Activated CD4-positive, alpha-beta T cell treated with anti-CD3 and anti-CD28 coated beads for 1 hour (primary cell): Measurements from ENCODE around the gene CTNNBIP1.
"Not testable (repeated sequence)": the region's sequence is repeated elsewhere in the genome, so short reads cannot be mapped to it uniquely, and the experiment has no call there.

Experiments
- DNase-seq: peaks from one replicate; pipeline ENCODE4 v3.0.0-alpha.2; 2020

The CTNNBIP1 gene

DNA sequence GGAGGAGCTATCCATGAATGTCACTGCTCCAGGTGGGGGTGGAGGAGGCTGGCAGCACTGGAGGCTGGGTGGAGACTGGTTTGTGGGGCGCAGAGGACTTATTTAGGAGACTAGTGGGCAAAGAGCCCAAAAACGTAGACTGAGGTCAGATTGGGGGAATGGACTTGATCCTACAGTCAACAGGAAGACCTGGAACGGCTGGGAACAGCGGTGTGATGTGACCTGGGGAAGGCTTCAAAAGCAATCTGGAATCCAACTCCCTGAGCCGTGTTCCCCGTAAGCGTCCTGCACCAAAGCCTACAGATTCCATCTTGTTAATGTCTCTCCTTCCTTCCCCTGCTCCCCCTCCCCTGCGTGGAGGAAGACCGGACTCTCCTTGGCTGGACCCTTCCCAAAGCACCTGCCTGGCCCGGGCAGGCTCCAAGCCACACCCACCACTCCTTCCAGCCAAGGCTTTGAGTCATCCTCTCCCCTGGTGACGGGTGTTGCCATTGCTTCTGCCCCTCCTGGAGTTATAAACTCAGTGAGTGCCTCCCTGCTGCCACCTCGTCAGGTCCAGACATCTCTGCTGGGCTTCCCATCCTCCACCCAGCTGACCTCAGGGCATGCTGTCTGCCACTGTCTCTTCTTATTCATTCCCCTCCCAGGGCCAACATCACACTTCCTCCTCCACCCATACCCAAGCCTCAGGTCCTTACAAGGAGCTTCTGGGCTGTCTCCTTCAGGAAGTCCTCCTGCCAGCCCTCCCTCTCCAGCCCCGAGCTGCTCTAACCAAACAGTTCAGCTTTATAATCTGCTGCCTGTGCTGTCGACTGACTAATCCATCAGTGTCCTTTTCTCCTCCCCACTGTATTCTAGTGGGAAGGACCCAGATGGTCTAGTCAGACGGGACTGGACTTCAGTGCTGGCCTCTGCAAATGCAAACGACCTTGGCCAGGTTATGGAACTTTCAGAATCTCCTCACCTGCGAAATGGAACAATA, 84.7 kb downstream of the CTNNBIP1 start:
- DNase-seq: peak; percentile 36

DNA sequence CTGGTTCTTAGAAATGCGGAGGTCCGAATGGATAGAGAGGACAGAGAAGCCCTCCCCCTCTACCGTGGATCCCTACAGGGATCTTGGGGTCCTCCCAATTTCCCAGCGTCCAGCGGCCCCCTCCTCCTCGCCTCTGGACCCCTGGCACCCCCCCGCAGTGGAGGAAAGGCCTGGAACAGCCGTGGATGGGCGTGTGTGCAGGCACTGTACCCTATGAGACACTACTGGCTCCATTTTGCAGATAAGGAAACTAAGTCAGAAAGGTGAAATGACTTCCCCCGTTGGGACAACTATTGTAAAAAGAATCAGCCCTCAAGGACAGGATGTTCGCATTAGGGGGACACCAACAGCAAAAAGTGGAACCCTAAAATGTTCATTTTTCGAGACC, 85.4 kb downstream of the CTNNBIP1 start:
- no peak for DNase-seq

DNA sequence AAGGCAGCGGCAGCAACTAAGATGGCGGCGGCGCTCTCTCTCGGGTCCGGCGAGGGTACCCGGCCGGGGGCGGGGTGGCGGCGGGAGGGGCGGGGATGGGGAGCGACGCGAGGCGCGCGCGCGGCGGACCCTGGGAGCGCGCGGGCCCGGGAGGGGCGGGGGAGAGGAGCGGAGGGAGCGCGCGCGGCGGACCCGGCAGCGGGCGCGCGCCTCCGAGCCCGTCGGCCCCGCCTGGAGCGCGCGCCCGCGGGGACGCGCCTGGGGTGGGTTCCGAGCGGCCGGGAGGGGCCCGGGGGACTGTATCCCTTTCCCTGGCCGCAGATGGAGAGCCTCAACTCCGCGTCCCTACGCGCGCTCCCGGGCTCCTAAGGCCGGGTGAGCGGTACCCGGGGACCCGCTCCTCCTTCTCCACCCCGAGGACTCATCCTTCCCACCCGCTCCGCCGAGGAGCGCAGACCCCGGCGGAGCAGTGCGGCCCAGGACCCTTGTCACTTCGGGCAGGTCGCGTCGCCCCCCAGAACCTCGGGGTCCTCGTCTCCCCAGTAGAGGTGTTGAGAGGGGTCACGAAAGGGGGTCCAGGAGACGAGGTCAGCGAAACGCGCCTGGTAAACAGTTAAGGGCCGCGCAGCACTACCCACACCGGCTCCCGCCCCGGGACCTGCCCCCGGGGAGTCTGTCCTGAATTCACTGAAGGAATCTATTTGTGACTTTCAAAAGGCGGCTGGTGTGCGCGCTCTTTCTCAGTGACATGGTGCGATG, 85.9 kb downstream of the CTNNBIP1 start, which contains the start of gene CLSTN1:
CLSTN1 (minus strand) TSS at position 23 of the 759 bp plus-strand sequence. CDS start 232 bp downstream, outside the sequence.
- DNase-seq: peak; percentile 83

DNA sequence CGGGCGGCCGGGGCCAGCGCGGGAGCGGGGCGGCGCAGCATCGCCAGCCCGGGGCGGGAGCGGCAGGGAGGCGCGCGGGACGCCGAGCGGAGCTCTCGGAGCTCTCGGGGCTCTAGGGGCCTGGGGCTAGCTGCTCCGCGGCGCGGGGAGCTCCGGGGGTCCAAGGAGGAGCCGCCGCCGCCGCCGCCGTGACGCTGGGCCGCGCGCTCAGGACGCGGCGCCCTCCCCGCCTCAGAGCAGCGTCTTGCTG, 86.5 kb downstream of the CTNNBIP1 start:
- no peak for DNase-seq

DNA sequence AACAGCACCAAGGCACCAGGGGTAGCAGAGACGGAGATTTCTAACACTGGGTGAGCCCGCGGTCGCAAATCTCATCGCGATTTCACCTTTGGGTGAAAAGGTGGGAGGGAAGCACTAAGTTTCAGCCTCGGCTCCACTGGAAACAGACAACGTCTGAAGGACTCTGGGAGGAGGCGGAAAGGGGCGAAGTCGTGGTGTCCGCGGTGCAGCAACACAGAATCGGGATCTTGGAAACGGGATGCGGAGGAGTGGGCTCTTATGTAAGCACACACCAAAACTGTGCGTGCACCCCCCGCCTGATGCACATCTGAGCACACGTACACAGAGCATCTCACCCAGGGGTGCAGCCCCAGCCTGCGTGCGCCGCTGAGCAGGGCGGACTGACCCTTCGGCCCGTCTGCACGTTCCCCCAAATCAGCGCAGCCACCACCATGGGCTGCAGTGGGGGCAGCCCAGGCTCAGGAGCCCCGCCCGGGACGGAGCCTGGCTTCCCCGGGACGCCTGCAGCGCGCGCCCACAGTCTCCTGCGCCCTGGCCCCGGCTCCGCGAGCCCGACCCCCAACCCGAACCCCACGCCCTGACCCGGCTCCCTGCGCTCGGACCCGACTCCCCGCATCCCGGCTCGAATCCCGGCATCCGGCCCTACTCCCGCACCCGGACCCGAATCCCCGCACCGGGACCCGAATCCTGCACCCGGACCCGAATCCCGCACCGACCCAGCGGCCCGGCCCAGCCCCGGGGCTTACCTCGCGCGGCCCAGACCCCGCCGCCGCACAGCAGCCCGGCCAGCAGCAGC, 87.0 kb downstream of the CTNNBIP1 start:
- DNase-seq: no peak

DNA sequence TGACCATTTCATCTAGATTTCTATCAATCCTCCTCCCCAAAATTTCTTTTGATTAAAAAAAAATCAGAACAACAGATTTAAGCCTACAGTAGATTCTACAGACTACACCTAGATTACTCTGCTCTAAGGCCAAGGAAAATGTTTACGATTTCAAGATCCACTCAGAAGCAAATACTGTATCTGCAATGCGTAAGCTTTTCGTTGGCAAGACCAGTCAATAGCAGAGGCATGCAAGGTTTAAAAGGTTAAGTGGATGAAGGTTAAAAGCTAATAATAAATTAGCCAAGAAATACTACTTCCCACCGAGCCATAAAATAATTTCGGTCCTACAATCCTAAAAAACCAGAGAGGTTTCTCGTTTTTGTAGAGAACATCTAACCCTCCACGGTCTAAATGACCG, 87.6 kb downstream of the CTNNBIP1 start:
- no peak for DNase-seq

DNA sequence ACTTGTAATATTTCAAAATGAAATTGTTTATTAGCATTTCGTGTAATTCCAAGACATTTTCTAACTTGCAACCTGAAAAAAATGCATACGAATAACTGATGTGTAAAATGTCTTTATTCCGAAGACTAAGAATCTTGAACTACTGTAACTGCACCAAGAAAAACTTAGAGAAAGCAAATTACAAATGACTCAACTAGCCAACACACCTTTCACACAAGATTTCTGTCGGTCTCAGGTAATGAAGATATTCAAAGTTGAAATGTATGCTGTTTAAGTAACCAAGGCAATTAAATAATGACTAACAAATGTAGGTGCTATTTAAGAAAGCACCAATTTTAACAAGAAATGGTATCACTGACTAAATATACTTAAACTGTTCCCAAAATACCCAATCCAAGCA, 88.4 kb downstream of the CTNNBIP1 start:
- DNase-seq: no peak

DNA sequence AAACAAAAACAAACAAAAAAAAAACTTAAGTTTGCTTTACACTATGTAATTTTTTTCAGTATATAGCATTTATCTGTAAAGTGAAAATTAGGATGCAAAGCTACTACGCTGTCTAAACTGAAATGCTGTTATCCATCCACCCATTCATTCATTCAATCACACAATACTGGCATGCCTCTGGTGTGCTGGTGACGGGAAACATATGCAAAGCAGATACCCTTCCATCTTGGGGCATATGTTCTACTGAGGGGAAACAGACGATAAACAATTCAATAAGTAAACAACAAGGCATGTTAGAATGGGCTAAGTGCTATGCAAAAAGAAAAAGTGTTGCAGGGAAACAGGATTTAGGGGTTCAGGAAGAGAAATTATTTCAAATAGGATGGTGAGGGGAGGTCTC, 89.5 kb downstream of the CTNNBIP1 start:
- DNase-seq: no peak

DNA sequence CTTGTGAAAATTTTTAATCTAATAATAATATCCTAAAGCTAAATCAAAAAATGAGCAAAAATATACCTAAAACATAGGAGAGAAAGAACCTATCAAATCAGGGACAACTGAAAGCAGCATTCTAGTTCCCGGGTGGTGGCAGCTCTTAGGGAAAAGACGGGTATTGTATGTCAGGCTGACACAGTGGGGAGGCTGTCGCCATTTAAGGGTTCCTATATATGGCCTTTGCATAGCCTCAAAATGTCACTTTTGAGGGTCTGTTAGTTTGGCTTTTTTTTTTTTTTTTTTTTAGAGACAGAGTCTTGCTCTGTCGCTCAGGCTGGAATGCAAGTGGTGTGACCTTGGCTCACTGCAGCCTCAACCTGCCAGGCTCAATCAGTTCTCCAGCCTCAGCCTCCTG, 92.3 kb downstream of the CTNNBIP1 start:
- no peak for DNase-seq

DNA sequence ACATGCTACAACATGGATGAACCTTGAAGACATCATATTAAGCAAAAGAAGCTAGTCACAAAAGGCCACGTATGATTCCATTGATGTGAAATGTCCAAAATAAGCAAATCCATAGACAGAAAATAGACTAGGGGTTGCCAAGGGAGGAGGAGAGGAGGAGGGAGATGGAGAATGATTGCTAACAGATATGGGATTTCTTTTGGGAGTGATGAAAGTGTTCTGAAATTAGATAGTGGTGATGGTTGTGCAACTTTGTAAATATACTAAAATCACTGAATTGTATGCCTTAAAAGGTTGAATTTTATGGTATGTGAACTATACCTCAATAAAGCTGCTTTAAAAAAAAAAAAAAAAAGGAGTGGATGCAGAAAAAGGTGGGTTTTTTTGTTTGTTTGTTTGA, 93.9 kb downstream of the CTNNBIP1 start:
- no peak for DNase-seq

DNA sequence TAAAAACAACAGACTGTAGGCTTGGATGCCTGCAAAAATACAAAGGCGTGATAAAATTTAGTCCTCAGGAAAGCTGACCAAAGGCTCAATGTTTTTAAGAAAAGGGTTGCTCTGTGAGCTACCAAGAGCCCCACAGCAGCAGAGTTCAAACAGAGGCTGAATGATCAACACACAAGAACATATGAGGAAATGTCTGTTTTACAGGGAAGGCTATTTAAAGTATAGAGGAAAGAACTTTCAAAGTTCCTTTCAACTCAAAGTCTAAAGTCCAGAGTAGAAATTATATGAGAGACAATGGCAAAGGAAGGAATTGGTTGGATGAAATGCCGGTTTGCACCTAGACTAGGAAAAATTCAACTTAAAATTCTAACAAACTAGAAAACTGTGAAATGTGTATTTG, 94.9 kb downstream of the CTNNBIP1 start:
- no peak for DNase-seq

DNA sequence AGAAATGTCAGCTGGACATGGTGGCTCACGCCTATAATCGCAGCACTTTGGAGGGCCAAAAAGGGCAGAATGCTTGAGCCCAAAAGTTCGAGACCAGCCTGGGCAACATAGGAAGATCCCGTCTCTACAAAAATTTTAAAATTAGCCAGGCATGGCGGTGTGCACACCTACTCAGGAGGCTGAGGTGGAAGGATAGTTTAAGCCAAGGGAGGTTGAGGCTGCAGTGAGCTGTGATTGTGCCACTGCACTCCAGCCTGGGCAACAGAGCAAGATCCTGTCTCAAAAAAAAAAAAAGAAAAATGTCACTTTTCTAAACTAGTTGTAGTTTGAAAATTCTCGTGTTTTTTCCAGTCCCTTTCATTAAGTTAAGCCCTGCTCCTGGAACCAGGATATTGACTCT, 95.5 kb downstream of the CTNNBIP1 start:
- DNase-seq: no peak

DNA sequence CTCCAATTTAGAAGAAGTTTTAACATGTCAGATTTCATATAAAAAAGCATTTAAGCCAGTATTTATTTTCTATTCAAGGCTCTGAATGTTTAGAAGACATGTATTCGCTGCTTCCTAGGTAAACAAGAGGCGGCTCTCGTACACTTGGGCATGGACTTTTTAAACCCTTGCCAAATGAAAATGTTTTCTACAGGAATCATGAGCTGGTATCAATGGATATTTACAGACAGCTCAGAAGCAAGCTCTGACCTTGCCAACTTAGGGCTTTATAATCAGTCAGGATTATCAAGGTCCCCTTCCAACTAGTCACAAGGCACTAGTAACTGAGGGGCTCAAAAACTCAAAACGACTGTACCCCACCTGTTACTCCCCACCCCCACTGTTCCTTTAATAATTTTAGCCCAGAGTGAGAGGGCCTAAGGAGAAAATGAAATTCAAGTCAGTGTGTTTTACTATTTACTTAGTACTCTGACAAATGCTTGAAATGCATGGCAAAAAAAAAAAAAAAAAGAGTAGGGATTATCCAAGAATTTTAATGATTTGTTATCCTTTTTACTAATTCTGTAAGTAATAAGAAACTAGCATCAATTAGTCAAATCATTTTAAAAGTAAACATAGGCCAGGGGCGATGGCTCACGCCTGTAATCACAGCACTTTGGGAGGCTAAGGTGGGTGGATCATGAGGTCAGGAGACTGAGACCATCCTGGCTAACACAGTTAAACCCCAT, 98.7 kb downstream of the CTNNBIP1 start:
- DNase-seq: no peak

DNA sequence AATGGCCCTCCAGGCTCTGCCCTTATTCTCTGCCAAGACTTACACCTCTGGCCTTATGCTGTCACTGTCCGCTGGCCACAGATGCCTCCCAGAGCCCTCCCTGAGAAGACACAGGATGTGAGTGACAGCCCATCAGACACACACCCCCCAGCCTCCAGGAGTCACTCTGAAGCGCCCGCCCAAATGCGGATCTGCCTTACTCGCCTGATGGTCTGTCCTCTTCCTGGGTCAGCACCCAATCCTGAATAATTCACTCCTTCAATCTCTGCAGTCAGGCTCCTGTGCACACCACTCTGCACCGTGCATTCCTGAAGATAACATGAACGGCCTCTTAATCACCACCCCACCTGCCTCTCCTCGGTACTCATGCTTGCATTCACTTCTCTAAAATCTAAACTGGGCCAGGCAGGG, 101.0 kb downstream of the CTNNBIP1 start:
- no peak for DNase-seq

DNA sequence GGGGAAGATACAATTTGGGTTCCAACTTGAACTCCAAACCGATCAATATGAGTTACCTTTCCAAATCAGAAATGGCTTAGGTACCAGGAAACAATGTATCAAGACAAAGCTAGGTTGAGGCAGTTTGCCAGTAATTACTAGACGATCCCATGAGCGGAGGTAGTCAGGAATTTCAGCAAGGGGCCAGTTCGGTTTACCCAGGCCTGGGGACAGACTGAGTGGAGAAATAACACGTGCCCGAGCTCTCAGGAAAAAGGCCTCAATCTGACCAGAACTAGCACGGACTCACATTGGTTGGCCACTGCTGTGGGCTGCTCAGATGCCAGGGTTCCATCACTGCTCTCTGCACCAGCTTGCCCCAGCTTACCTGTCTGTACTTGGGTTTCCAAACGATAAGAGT, 101.6 kb downstream of the CTNNBIP1 start:
- no peak for DNase-seq

DNA sequence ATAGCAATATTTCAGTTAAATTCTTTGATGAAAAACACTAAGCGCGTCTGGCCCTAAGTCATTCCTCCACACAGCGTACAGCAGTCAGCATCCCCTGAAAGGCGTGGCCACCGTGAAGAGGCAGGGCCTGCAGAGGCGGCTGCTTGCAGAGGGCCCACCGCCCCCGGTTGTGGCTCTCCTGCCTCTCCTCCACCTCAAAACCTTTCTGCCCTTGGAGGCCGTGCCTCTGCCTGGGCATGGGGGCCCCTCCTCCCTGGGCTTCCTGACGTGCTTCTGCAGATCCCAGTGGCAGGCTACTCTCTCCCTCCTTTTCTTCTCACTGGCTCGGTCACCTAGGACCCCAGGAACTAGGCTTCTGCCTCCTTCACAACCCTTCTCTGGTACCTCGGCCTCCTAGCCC, 102.5 kb downstream of the CTNNBIP1 start:
- DNase-seq: no peak

DNA sequence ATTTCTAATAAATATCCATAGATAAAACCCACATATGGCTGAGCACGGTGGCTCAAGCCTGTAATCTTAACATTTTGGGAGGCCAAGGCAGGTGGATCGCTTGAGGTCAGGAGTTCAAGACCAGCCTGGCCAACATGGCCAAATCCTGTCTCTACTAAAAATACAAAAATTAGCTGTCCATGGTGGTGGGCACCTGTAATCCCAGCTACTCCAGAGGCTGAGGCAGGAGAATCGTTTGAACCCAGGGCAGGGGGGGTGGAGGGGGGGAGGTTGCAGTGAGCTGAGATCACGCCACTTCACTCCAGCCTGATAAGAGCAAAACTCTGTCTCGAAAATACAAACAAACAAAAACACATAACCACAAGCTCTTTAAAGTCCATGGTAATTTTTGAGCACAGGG, 104.1 kb downstream of the CTNNBIP1 start:
- not testable (repeated sequence) for DNase-seq

DNA sequence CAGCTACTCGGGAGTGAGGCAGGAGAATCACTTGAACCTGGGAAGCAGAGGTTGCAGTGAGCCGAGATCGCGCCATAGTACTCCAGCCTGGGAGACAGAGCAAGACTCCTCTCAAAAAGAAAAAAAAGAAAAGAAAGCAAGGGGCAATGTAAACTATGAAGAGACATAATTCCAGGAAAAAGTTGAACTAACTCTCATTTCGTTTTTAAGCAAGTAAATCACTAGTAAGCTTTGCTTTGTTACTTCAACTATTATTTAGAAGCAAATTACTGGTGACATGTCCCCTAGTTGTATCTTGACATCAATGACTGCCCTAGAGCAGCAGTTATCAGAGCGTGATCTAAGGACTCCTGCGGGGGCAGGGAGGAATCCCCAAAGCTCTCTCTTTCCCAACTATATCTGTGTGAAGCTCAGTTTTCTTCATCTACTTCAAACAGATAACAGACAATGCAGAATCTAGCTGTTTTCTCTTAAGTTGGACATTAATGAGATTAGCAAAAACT, 105.0 kb downstream of the CTNNBIP1 start:
- no peak for DNase-seq

DNA sequence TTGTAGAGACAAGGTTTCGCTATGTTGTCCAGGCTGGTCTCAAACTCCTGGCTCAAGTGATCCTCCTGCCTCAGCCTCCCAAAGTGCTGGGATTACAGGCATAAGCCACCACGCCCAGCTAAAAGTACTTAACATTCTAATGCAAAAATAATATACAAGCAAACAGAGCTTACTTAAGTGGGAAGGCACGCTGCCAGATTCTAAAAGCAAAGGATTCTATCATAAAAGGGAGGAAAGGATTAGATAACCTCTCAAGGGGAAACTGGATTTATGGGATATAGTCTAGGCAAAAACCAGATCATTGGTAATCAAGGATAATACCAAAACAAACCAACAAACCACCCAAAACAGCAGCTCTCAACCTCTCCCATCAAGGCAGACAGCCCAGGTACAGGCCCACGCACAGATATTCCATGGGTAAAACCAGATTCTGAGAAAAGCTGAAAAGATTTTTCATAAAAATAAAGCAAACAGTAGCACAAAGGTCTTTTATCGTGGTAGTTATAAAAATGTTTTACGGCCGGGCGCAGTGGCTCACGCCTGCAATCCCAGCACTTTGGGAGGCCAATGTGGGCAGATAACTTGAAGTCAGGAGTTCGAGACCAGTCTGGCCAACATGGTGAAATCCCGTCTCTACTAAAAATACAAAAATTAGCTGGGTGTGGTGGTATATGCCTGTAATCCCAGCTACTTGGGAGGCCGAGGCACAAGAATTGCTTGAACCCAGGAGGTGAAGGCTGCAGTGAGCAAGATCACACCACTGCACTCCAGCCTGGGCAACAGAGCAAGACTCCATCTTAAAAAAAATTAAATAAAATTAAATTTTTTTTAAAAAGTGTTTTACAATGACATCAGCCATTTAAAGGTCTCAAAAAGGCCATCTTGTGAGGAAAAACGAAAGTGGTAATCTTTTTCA, 106.8 kb downstream of the CTNNBIP1 start:
- not testable (repeated sequence) for DNase-seq

DNA sequence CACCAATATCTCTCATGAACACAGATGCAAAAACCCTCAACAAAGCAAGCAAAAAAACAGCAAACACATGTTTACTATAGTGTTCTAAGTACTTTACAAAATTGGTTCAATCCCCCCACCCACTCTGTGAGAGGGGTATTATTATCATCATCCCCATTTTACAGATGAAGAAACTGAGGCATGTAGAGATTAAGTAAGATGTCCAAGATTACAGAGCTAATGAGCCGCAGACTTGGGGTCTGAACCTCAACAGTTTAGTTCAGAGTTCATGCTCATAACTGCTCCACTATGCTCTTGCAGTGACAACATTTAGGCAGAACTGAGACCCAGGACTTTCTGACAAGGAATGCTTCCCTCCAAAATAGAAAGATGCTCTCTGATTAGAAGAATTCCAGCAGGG, 108.2 kb downstream of the CTNNBIP1 start:
- DNase-seq: no peak
